Measurements from ENCODE around the gene NOTUM.

Gene NOTUM
- total RNA-seq, result 0 to 0.07 reads per million in 2 donors

GRCh38 chr17:81961087-81961511 lies at the start of gene NOTUM:
Gene NOTUM, minus strand, starts transcription at chr17:81961187. Its CDS starts 278 bp downstream, at chr17:81960909.
- DNase-seq, result no peak

GRCh38 chr17:82009413-82009812 lies 48.4 kb upstream of the NOTUM start:
- DNase-seq, result no peak

- DNase-seq, result no peak
These were observed 48.0 kb upstream of the NOTUM start for GRCh38 chr17:82008941-82009405.

- no peak for DNase-seq
These were observed 47.4 kb upstream of the NOTUM start for GRCh38 chr17:82008258-82008940.

GRCh38 chr17:82007495-82008257 lies 46.7 kb upstream of the NOTUM start:
- no peak for DNase-seq

GRCh38 chr17:82007228-82007494 lies 46.2 kb upstream of the NOTUM start:
- no peak for DNase-seq

- DNase-seq, result no peak
These were observed 45.7 kb upstream of the NOTUM start for GRCh38 chr17:82006468-82007227.

- DNase-seq, result no peak
These were observed 44.8 kb upstream of the NOTUM start for GRCh38 chr17:82005701-82006348.

- no peak for DNase-seq
These were observed 43.8 kb upstream of the NOTUM start for GRCh38 chr17:82004517-82005455.

GRCh38 chr17:82003411-82004381 lies 42.7 kb upstream of the NOTUM start:
- DNase-seq, result no peak

GRCh38 chr17:82001571-82002056 lies 40.6 kb upstream of the NOTUM start:
- DNase-seq, result no peak

- DNase-seq, result no peak
These were observed 40.0 kb upstream of the NOTUM start for GRCh38 chr17:82000803-82001570.

- DNase-seq, result no peak
These were observed 39.2 kb upstream of the NOTUM start for GRCh38 chr17:81999976-82000802.

- no peak for DNase-seq
These were observed 38.6 kb upstream of the NOTUM start for GRCh38 chr17:81999587-81999975.

- no peak for DNase-seq
These were observed 37.9 kb upstream of the NOTUM start for GRCh38 chr17:81998691-81999438.

- DNase-seq, result no peak
These were observed 37.2 kb upstream of the NOTUM start for GRCh38 chr17:81998212-81998611.

GRCh38 chr17:81996757-81997441 lies 35.9 kb upstream of the NOTUM start:
- DNase-seq, result no peak
